ENCODE data around the gene TBC1D22B. TPM values are rescaled to one million over a fixed set of nuclear protein-coding genes. Genes with fewer than 3 reads are reported as not detected.

The TBC1D22B gene
- total and polyA plus RNA-seq, 9 of the 15 experiments (the other 6 are each of a cell fraction or from before 2014, with no cell fraction given) = 4.8 to 24.2 (median 13.5) TPM

DNA sequence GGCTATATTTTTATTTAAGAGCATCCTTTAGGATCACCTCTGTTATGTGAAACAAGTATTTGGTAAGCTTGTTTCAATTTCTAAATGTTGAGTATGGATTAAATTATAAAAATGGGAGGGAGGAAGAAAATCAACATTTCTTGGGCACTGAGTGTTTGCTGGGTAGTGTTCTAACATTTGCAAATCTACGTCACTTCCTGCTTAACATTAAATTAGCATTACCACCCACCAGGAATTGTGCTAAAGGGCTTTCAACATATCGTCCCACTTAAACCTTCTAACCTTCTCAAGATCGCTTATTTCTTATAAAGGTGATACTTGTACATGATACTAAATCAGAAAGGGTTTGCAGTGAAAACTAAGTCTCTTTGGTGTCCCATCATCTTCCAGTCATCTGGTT, 8.3 kb downstream of the TBC1D22B start:
- H3K79me2 ChIP-seq (ENCODE audit: control insufficient read depth, insufficient read depth, low read length) = peaks cover 54% of the 10 kb centered on the region

DNA sequence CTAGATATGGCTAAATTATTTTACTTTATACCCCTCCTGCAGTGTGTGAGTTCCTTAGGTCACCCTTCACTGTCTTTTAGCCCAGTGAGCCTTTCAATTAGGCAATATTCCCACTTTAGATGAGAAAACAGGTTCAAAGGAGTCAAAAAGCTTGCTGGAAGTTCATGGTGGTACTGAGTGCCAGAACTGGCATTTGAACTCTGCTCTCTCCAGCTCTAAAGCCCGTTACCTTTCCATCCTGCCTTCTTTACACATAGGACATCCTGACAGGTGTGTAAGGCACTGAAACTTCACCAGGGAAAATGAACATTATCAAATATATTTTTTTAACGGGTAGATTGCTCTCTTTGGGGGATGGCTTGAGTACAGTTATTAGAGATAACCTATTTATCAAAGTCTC, 11.5 kb downstream of the TBC1D22B start:
- FAIRE-seq = no peak
- peaks cover 37% of the 10 kb centered on the region for H3K36me3 ChIP-seq (ENCODE audit: control insufficient read depth, insufficient read depth, low read length)
- BruUV-seq (replicated peaks) = no TSS peak
- no peak overlapping the region for H3K4me2 ChIP-seq (ENCODE audit: insufficient read depth, low read length)
- H3K9me3 ChIP-seq (replicated peaks; ENCODE audit: control insufficient read depth, insufficient read depth, low read depth, low read length) = no peaks in the 10 kb centered on the region
- no peaks in the 10 kb centered on the region for H3K4me1 ChIP-seq (replicated peaks in 1 of 2; ENCODE audit: control insufficient read depth in 2 of 2, insufficient read depth in 2 of 2, low read length in 2 of 2)
- WGBS (ENCODE audit: insufficient coverage, low coverage, missing lambda C conversion rate) = 62% methylated on average over 2 of the region's 2 CpGs
- in situ Hi-C loops (cut with MboI) = no loop called here
- peaks cover 35% of the 10 kb centered on the region for H3K79me2 ChIP-seq (ENCODE audit: control insufficient read depth, insufficient read depth, low read length)
- H3K9ac ChIP-seq (ENCODE audit: insufficient read depth in 1 of 2, low read depth in 2 of 2, low read length in 2 of 2) = no peak overlapping the region
- no peaks in the 10 kb centered on the region for H4K20me1 ChIP-seq (replicated peaks; ENCODE audit: control insufficient read depth, insufficient read depth, low read length)
- intact Hi-C loops (cut with micrococcal nuclease) = no loop called here
- POLR2A ChIA-PET = interaction anchor here (3.0 kb wide), 1 partner anchor 11 kb away, joined by 14 read pairs; the partner anchor contains the start of genes TBC1D22B and TMEM217
- ATAC-seq = no peak
- no peaks in the 10 kb centered on the region for H3K27me3 ChIP-seq (ENCODE audit: control insufficient read depth in 2 of 2, insufficient read depth in 2 of 2, low read length in 2 of 2)
- CTCF ChIA-PET (ENCODE audit: low intra/inter-chr PET ratio) = no interaction called here
- no peaks in the 10 kb centered on the region for H3K9me1 ChIP-seq (ENCODE audit: control insufficient read depth, insufficient read depth, low read length)
- DNase-seq (ENCODE audit: extremely low read depth in 1 of 4, low spot score in 3 of 4) = no peak
- H3K27ac ChIP-seq (ENCODE audit: extremely low read depth, low read depth, low read length) = no peak overlapping the region
- H2AFZ ChIP-seq (ENCODE audit: low read depth, low read length) = no peak overlapping the region
- no peak overlapping the region for H3K4me3 ChIP-seq
- no peak for TF ChIP-seq NCOA1 (IDR thresholded peaks at IDR 0.05; ENCODE audit: low read depth)
- TF ChIP-seq, protein P1, sequence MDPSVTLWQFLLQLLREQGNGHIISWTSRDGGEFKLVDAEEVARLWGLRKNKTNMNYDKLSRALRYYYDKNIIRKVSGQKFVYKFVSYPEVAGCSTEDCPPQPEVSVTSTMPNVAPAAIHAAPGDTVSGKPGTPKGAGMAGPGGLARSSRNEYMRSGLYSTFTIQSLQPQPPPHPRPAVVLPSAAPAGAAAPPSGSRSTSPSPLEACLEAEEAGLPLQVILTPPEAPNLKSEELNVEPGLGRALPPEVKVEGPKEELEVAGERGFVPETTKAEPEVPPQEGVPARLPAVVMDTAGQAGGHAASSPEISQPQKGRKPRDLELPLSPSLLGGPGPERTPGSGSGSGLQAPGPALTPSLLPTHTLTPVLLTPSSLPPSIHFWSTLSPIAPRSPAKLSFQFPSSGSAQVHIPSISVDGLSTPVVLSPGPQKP (CRISPR knock-in tag; IDR thresholded peaks at IDR 0.05) = no peak

More for the DNA sequence above, 8.3 kb downstream of the TBC1D22B start:
- H3K4me3 ChIP-seq = no peak overlapping the region
- DNase-seq (ENCODE audit: extremely low read depth in 1 of 4, low spot score in 3 of 4) (no peak), FAIRE-seq (no peak), ATAC-seq (no peak)
- H3K27me3 ChIP-seq (ENCODE audit: control insufficient read depth in 2 of 2, insufficient read depth in 2 of 2, low read length in 2 of 2) = no peaks in the 10 kb centered on the region
- no peak for TF ChIP-seq TEAD1 (CRISPR knock-in tag; IDR thresholded peaks at IDR 0.05)
- no peak for TF ChIP-seq SREBF2 (CRISPR knock-in tag; IDR thresholded peaks at IDR 0.05)
- TF ChIP-seq ZBED1 (IDR thresholded peaks at IDR 0.05) = no peak
- TF ChIP-seq ARNT (IDR thresholded peaks at IDR 0.05) = no peak
- TF ChIP-seq ARID1B (IDR thresholded peaks at IDR 0.05) = no peak
- TF ChIP-seq CBX3 (IDR thresholded peaks at IDR 0.05; ENCODE audit: borderline replicate concordance in 1 of 2, low read length in 2 of 2) = no peak
- no peak for TF ChIP-seq BMI1 (IDR thresholded peaks at IDR 0.05; ENCODE audit: low read length)
- 83% methylated on average over 3 of the region's 3 CpGs for WGBS (ENCODE audit: insufficient coverage, low coverage, missing lambda C conversion rate)
- no peak overlapping the region for H3K9ac ChIP-seq (ENCODE audit: insufficient read depth in 1 of 2, low read depth in 2 of 2, low read length in 2 of 2)
- H3K9me1 ChIP-seq (ENCODE audit: control insufficient read depth, insufficient read depth, low read length) = no peaks in the 10 kb centered on the region
- no peak overlapping the region for H3K4me2 ChIP-seq (ENCODE audit: insufficient read depth, low read length)
- H3K27ac ChIP-seq (ENCODE audit: extremely low read depth, low read depth, low read length) = no peak overlapping the region
- ChIA-PET CTCF (ENCODE audit: low intra/inter-chr PET ratio) (no interaction called here), POLR2A (interaction anchor here (0.7 to 1.1 kb wide), 3 partner anchors 11 to 12 kb away, joined by 3 read pairs; no protein-coding TSS in a partner anchor)
- H4K20me1 ChIP-seq (replicated peaks; ENCODE audit: control insufficient read depth, insufficient read depth, low read length) = peaks cover 6% of the 10 kb centered on the region; the same call in 1 of the 2 replicates
- H2AFZ ChIP-seq (ENCODE audit: low read depth, low read length) = no peak overlapping the region
- peaks cover 27% of the 10 kb centered on the region for H3K36me3 ChIP-seq (ENCODE audit: control insufficient read depth, insufficient read depth, low read length)
- intact Hi-C loops (cut with micrococcal nuclease) (no loop called here), in situ Hi-C loops (cut with MboI) (no loop called here)
- no TSS peak for BruUV-seq (replicated peaks)
- peaks cover 0 to 2% of the 10 kb centered on the region in 2 experiments; a peak in 2 of 5 replicates for H3K4me1 ChIP-seq (replicated peaks in 1 of 2; ENCODE audit: control insufficient read depth in 2 of 2, insufficient read depth in 2 of 2, low read length in 2 of 2)
- H3K9me3 ChIP-seq (replicated peaks; ENCODE audit: control insufficient read depth, insufficient read depth, low read depth, low read length) = no peaks in the 10 kb centered on the region
